ENCODE results near the gene FOXR1. TPM values are rescaled to one million over a fixed set of nuclear protein-coding genes. Genes with fewer than 3 reads are reported as not detected.
A peak's percentile ranks its signal among the peaks of the same experiment; 100 is the strongest.

FOXR1 gene
- total RNA-seq, 1 donor from 2014 or later = not detected

- Histone ChIP-seq H3K9ac (ENCODE audit: low read length) (peak overlapping the region; percentile 97), H2AFZ (ENCODE audit: low read depth, low read length) (no peak overlapping the region), H3K27me3 (ENCODE audit: insufficient read depth, low read length) (no peaks in the 10 kb centered on the region), H4K20me1 (ENCODE audit: insufficient read depth, low read length) (peaks cover 52% of the 10 kb centered on the region), H3K27ac (ENCODE audit: low read depth, low read length) (peak overlapping the region; percentile 93), H3K4me2 (ENCODE audit: low read length) (peak overlapping the region; percentile 98), H3K4me3 (ENCODE audit: insufficient read depth, low read depth, low read length) (peak overlapping the region; percentile 96), H3K79me2 (ENCODE audit: insufficient read depth, low read length) (peaks cover 75% of the 10 kb centered on the region), H3K4me1 (ENCODE audit: insufficient read depth, low read length) (peaks cover 68% of the 10 kb centered on the region), H3K9me3 (ENCODE audit: insufficient read depth, low read depth, low read length) (no peaks in the 10 kb centered on the region), H3K36me3 (ENCODE audit: insufficient read depth, low read length) (no peaks in the 10 kb centered on the region)
- peak overlapping the region; percentile 83 for H3K27ac Mint-ChIP-seq (ENCODE audit: unreplicated experiment)
- no peak for TF ChIP-seq EZH2 (IDR thresholded peaks at IDR 0.05; ENCODE audit: insufficient read depth, low read length)
- TF ChIP-seq CTCF (IDR thresholded peaks at IDR 0.05; ENCODE audit: insufficient read depth, low read depth, low read length) = no peak
- FAIRE-seq (no peak), DNase-seq (ENCODE audit: low read depth) (no peak)
- no peaks in the 10 kb centered on the region for H3K9me3 Mint-ChIP-seq (ENCODE audit: unreplicated experiment)
- peak overlapping the region; percentile 95 for H3K4me3 Mint-ChIP-seq (ENCODE audit: unreplicated experiment)
- no peaks in the 10 kb centered on the region for H3K27me3 Mint-ChIP-seq (ENCODE audit: low read depth, unreplicated experiment)
- peaks cover 2% of the 10 kb centered on the region for H3K36me3 Mint-ChIP-seq (ENCODE audit: low read depth, unreplicated experiment)
- peaks cover 38% of the 10 kb centered on the region for H3K4me1 Mint-ChIP-seq (ENCODE audit: low read depth, unreplicated experiment)
Observed at GRCh38 chr11:118922745-118923627, 48.6 kb upstream of the FOXR1 start.

GRCh38 chr11:118923721-118924587 is 47.6 kb upstream of the FOXR1 start:
- Mint-ChIP-seq H3K4me1 (ENCODE audit: low read depth, unreplicated experiment) (peaks cover 37% of the 10 kb centered on the region), H3K27me3 (ENCODE audit: low read depth, unreplicated experiment) (no peaks in the 10 kb centered on the region), H3K4me3 (ENCODE audit: unreplicated experiment) (peak overlapping the region; percentile 95), H3K36me3 (ENCODE audit: low read depth, unreplicated experiment) (peaks cover 2% of the 10 kb centered on the region), H3K27ac (ENCODE audit: unreplicated experiment) (peak overlapping the region; percentile 83), H3K9me3 (ENCODE audit: unreplicated experiment) (no peaks in the 10 kb centered on the region)
- Histone ChIP-seq H3K4me2 (ENCODE audit: low read length) (peak overlapping the region; percentile 98), H3K36me3 (ENCODE audit: insufficient read depth, low read length) (no peaks in the 10 kb centered on the region), H2AFZ (ENCODE audit: low read depth, low read length) (no peak overlapping the region), H3K4me3 (ENCODE audit: insufficient read depth, low read depth, low read length) (peak overlapping the region; percentile 96), H3K9me3 (ENCODE audit: insufficient read depth, low read depth, low read length) (no peaks in the 10 kb centered on the region), H3K9ac (ENCODE audit: low read length) (peak overlapping the region; percentile 97), H4K20me1 (ENCODE audit: insufficient read depth, low read length) (peaks cover 52% of the 10 kb centered on the region), H3K79me2 (ENCODE audit: insufficient read depth, low read length) (peaks cover 66% of the 10 kb centered on the region), H3K4me1 (ENCODE audit: insufficient read depth, low read length) (peaks cover 64% of the 10 kb centered on the region), H3K27ac (ENCODE audit: low read depth, low read length) (peak overlapping the region; percentile 93), H3K27me3 (ENCODE audit: insufficient read depth, low read length) (no peaks in the 10 kb centered on the region)
- FAIRE-seq = no peak
- TF ChIP-seq CTCF (IDR thresholded peaks at IDR 0.05; ENCODE audit: insufficient read depth, low read depth, low read length) (no peak), EZH2 (IDR thresholded peaks at IDR 0.05; ENCODE audit: insufficient read depth, low read length) (no peak)
- DNase-seq (ENCODE audit: low read depth) = no peak
